ENCODE results near the gene SHISA6. TPM values are rescaled to one million over a fixed set of nuclear protein-coding genes. Genes with fewer than 3 reads are reported as not detected.

Gene SHISA6
- total RNA-seq, 2 experiments from 2014 or later = not detected

DNA sequence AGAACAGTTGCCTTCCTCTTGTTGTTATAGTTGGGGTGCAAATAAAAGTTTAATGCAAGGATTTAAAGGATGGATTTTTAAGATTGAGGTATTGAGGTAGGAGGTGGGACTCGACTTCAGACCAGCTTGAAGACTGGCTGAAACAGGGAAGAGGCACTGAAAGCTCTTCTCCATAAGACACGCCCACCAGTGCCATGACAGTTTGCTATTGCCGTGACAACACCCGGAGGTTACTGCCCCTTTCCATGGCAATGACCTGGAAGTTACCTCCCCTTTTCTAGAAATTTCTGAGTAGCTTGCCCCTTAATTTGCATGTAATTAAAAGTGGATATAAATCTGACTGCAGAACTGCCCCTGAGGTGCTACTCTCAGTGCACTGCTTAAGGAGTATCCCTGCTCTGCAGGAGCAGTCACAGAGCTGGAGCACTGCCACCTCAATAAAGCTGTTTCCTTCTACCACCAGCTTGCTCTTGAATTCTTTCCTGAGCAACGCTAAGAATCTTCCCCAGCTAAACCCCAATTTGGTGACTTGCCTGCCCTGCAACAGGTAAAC lies 122.6 kb downstream of the SHISA6 start:
- no peak overlapping the region for H3K4me3 Mint-ChIP-seq
- POLR2A ChIA-PET = no interaction called here
- H3K4me1 Mint-ChIP-seq = no peaks in the 10 kb centered on the region
- H3K9me3 Mint-ChIP-seq = peaks cover 1% of the 10 kb centered on the region
- H3K27ac Mint-ChIP-seq = no peak overlapping the region
- ATAC-seq (ENCODE audit: low read depth) (no peak), DNase-seq (no peak)
- no peaks in the 10 kb centered on the region for H3K27me3 Mint-ChIP-seq
- no peaks in the 10 kb centered on the region for H3K36me3 Mint-ChIP-seq

DNA sequence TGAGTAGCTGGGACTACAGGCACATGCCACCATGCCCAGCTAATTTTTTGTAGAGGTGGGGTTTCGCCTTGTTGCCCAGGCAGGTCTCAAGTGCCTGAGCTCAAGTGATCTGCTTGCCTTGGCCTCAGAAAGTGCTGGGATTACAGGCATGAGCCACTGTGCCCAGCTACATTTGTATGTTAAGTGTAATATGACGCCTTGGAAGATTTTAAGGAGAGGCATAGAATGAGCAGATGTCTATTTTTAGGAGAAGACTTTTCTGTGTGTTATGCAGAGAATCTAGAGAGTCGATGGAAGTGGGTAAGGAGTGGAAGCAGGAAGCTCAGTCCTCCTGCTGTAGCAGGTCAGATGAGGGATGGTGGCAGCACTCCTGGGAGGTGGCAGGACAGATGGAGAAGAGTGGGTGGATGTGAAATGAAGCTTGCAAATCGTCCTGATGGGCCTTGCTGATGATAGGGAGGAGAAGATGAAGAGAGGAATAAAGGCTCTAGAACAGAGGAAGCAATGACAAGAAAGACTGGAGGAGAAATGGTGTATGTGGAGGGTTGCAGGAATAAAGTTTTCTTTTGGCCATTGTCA lies 125.3 kb downstream of the SHISA6 start:
- POLR2A ChIA-PET = no interaction called here
- ATAC-seq (ENCODE audit: low read depth) (no peak), DNase-seq (no peak)
- peaks cover 2% of the 10 kb centered on the region for H3K9me3 Mint-ChIP-seq
- no peaks in the 10 kb centered on the region for H3K4me1 Mint-ChIP-seq
- H3K4me3 Mint-ChIP-seq = no peak overlapping the region
- no peak overlapping the region for H3K27ac Mint-ChIP-seq
- H3K27me3 Mint-ChIP-seq = no peaks in the 10 kb centered on the region
- no peaks in the 10 kb centered on the region for H3K36me3 Mint-ChIP-seq

DNA sequence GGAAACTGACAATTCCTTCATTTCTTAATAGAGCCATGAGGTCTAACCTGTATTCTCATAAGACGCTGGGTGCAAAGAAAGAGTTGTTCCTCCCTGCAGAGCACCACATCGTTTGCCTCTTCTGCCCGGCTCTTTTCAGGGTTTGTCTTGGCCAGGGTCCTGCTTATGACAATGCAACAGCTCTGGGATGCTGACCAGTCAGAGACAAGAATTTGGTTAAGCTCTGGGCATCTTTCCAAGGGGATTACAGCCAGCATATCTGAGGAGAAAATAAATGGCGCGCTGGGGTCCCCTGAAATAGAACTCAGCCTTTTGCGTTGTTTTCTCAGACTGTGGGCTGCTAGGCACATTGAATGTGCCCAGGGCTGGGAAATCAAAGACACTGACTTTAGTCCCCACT lies 128.6 kb downstream of the SHISA6 start:
- ATAC-seq (ENCODE audit: low read depth) (no peak), DNase-seq (no peak)
- H3K9me3 Mint-ChIP-seq = peaks cover 2% of the 10 kb centered on the region
- H3K27ac Mint-ChIP-seq = no peak overlapping the region
- H3K36me3 Mint-ChIP-seq = no peaks in the 10 kb centered on the region
- H3K27me3 Mint-ChIP-seq = no peaks in the 10 kb centered on the region
- POLR2A ChIA-PET = no interaction called here
- H3K4me3 Mint-ChIP-seq = no peak overlapping the region
- H3K4me1 Mint-ChIP-seq = no peaks in the 10 kb centered on the region

DNA sequence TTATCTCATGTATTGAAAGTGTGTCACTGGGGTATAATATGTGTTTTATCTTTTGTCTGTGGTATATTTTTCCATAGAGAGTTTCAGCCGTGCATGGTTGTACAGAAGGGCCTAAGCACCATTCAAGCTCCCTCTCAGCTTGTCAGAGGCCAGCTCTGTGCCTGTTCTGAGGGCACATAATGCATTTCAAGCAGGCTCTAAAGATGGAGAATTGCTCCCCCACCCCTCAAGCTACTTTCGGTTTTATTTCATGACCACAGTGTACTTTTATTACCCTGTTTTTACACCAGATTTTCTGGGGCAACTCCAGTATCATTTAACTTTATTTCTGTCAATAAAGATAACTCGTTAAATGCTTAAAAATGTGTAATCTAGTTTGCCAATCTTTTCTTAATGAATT lies 131.7 kb downstream of the SHISA6 start:
- Mint-ChIP-seq H3K4me3 (no peak overlapping the region), H3K36me3 (no peaks in the 10 kb centered on the region), H3K27ac (no peak overlapping the region), H3K27me3 (no peaks in the 10 kb centered on the region), H3K4me1 (no peaks in the 10 kb centered on the region), H3K9me3 (peaks cover 2% of the 10 kb centered on the region)
- ATAC-seq (ENCODE audit: low read depth) (no peak), DNase-seq (no peak)
- POLR2A ChIA-PET = no interaction called here

DNA sequence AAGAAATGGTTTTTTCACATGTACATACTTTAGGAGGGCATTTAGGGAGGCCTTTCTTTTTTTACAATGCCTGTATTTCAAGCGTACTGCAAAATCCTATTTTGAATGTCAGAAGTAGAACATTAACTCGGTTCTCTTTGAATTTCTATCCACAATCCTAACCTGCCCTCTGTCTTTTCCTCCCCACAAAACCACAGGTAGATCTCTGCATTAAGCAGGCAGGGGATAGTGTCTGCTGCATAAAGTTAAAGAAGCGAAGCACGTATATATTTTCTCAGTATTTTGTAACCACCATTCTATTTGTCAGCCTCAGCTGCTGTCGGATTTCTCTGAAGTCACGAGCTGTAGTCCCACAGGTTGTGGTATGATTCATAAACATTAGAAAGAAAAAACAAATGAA lies 137.5 kb downstream of the SHISA6 start:
- Mint-ChIP-seq H3K4me1 (no peaks in the 10 kb centered on the region), H3K36me3 (no peaks in the 10 kb centered on the region), H3K27ac (no peak overlapping the region), H3K9me3 (peaks cover 1% of the 10 kb centered on the region), H3K27me3 (no peaks in the 10 kb centered on the region), H3K4me3 (no peak overlapping the region)
- DNase-seq (no peak), ATAC-seq (ENCODE audit: low read depth) (no peak)
- POLR2A ChIA-PET = no interaction called here

DNA sequence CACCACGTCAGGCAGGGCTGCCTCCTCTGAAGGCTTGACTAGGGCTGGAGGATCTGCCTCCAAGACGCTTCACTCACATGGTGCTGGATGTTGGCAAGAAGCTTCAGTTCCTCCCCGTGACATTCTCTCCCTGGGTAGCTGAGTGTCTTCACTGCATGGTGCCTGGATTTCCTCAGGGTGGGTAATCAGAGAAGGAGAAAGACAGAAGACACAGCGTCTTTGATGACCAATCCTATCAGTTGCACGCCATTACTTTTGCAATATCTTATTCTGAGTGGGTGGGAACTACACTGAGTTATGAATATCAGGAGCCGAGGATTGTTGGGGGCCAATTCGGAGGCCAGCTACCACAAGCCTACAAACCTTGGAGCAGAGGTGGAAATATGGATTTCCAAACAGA lies 139.7 kb downstream of the SHISA6 start:
- Mint-ChIP-seq H3K9me3 (peaks cover 7% of the 10 kb centered on the region), H3K27ac (no peak overlapping the region), H3K27me3 (no peaks in the 10 kb centered on the region), H3K4me1 (no peaks in the 10 kb centered on the region), H3K36me3 (no peaks in the 10 kb centered on the region), H3K4me3 (no peak overlapping the region)
- DNase-seq = no peak
- POLR2A ChIA-PET = no interaction called here
- no peak for ATAC-seq (ENCODE audit: low read depth)

DNA sequence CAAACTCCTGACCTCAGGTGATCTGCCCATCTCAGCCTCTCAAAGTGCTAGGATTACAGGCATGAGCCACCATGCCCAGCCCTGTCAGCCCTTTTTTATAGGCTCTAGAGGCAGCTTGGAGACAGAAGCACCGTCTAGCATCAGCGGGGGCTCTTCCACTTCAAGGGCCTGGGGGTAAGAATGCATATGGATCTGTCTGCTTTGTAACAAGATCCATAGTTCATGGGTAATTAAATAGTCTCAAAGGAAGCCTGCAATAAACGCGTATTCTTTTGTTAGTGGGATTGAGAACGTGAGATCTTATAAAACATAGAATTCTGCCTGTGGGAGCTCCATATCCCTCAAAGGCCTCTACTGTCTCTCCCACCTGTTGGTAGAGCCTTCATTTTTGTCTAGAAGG lies 142.1 kb downstream of the SHISA6 start:
- POLR2A ChIA-PET = no interaction called here
- ATAC-seq (ENCODE audit: low read depth) = no peak

DNA sequence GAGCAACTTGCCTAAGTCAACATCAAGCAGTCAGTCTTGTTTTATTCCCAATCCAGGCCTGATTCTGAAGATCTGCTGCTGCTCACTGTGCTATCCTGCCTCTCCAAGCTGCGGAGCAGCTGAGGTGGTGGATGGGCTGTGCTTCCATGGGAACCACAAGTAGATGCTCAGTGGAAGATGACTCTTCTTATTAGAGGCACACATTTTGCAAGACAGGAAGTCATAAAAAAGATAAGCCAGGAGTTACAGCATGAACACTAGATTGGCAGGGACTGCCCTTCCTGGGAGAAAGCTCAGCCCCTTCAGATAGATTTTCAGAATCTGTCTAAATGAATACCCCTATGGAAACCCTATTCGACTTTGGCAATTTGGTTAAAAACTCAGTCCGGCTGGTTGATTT lies 143.1 kb downstream of the SHISA6 start:
- no peaks in the 10 kb centered on the region for H3K27me3 Mint-ChIP-seq
- no peak overlapping the region for H3K4me3 Mint-ChIP-seq
- no peaks in the 10 kb centered on the region for H3K36me3 Mint-ChIP-seq
- no peak for ATAC-seq (ENCODE audit: low read depth)
- DNase-seq = no peak
- peaks cover 8% of the 10 kb centered on the region for H3K9me3 Mint-ChIP-seq
- POLR2A ChIA-PET = no interaction called here
- H3K27ac Mint-ChIP-seq = no peak overlapping the region
- no peaks in the 10 kb centered on the region for H3K4me1 Mint-ChIP-seq

More for the DNA sequence above, 142.1 kb downstream of the SHISA6 start:
- no peak for DNase-seq
- Mint-ChIP-seq H3K36me3 (no peaks in the 10 kb centered on the region), H3K4me3 (no peak overlapping the region), H3K9me3 (peaks cover 8% of the 10 kb centered on the region), H3K4me1 (no peaks in the 10 kb centered on the region), H3K27me3 (no peaks in the 10 kb centered on the region), H3K27ac (no peak overlapping the region)

DNA sequence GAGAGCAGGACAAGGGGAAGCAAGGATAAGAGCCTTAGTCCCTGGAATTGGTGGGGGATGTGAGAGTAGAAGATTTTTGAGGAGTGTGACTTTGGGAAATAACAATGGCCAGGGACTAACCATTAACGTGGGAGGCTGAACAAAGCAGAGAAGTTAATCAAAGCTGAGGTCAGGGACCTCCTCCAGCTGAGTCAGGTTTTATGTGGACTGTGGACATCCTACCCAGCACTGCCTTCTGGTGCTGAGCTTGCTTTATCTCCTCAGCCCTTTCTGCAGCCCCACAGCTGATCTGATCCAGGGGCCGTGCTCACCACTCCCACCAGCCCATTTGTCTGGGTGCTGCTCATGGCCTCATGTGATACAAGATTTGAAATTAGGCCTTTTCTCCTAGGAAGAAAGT lies 146.6 kb downstream of the SHISA6 start:
- Mint-ChIP-seq H3K4me3 (no peak overlapping the region), H3K27ac (no peak overlapping the region), H3K27me3 (no peaks in the 10 kb centered on the region), H3K9me3 (peaks cover 12% of the 10 kb centered on the region), H3K4me1 (no peaks in the 10 kb centered on the region), H3K36me3 (no peaks in the 10 kb centered on the region)
- ATAC-seq (ENCODE audit: low read depth) = no peak
- DNase-seq = no peak
- POLR2A ChIA-PET = no interaction called here

DNA sequence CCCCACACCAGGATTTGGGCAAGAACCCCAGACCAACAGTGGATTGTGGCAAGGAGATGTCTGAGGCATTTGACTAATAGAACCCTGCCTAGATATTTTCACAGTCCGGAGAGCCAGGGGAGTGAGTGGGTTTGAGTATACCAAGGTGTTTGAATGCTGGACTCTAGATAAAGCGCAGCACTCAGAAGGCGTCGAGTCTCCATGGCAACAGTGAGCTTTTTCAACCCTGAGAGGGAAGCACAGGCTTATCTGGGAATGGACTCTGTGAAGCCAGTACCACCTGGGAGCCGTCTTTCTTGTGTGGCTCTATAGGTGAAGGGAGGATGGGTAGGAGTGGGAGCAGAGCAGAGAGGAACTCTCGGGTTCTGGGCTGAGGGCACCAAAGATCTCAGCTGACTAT lies 147.0 kb downstream of the SHISA6 start:
- no peaks in the 10 kb centered on the region for H3K27me3 Mint-ChIP-seq
- H3K27ac Mint-ChIP-seq = no peak overlapping the region
- no peak overlapping the region for H3K4me3 Mint-ChIP-seq
- H3K9me3 Mint-ChIP-seq = peaks cover 12% of the 10 kb centered on the region
- H3K4me1 Mint-ChIP-seq = no peaks in the 10 kb centered on the region
- DNase-seq (no peak), ATAC-seq (ENCODE audit: low read depth) (no peak)
- H3K36me3 Mint-ChIP-seq = no peaks in the 10 kb centered on the region
- POLR2A ChIA-PET = no interaction called here

DNA sequence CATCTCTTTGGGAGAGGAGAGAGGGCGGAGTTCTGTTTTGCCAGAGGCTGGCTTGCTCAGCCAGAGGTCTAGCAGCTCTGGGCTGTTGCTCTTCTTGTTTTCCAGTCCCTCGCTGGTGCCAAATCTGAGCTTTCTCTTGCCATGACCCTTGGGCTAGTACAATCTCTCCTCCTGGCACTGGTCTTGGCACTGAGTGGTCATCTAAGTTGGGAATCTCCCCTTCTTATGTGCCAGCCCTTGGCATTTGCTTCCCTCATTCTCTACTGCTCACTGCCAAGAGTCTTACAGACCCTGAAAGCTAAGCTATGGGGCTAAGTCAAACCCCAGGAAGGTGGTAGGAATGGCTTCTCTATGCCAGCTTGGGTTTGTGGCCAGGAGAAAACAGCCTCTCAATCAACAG lies 148.6 kb downstream of the SHISA6 start:
- H3K4me1 Mint-ChIP-seq = no peaks in the 10 kb centered on the region
- peaks cover 12% of the 10 kb centered on the region for H3K9me3 Mint-ChIP-seq
- no peaks in the 10 kb centered on the region for H3K27me3 Mint-ChIP-seq
- H3K4me3 Mint-ChIP-seq = no peak overlapping the region
- ATAC-seq (ENCODE audit: low read depth) (no peak), DNase-seq (no peak)
- POLR2A ChIA-PET = no interaction called here
- no peaks in the 10 kb centered on the region for H3K36me3 Mint-ChIP-seq
- H3K27ac Mint-ChIP-seq = no peak overlapping the region

DNA sequence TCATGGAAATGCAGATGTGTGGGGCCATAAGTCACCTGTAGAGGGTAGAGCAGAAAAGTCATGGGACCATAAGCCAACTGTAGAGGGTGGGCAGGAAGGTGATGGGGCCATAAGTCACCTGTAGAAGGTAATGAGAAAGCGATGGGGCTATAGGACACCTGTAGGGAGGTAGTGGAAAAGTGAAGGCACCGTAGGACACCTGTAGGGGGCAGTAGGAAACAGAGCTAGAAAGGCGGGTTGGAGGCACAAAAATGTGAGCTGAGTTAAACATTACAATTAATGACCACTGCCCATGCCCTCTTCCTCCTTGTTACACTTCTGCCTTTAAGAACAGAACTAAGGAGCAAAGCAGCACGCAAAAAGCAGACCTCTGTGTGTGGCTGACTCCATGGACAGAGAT lies 150.1 kb downstream of the SHISA6 start:
- no peaks in the 10 kb centered on the region for H3K27me3 Mint-ChIP-seq
- H3K9me3 Mint-ChIP-seq = peaks cover 5% of the 10 kb centered on the region
- H3K36me3 Mint-ChIP-seq = no peaks in the 10 kb centered on the region
- ATAC-seq (ENCODE audit: low read depth) = no peak
- no peaks in the 10 kb centered on the region for H3K4me1 Mint-ChIP-seq
- no peak overlapping the region for H3K27ac Mint-ChIP-seq
- H3K4me3 Mint-ChIP-seq = no peak overlapping the region
- POLR2A ChIA-PET = no interaction called here
- DNase-seq = no peak

DNA sequence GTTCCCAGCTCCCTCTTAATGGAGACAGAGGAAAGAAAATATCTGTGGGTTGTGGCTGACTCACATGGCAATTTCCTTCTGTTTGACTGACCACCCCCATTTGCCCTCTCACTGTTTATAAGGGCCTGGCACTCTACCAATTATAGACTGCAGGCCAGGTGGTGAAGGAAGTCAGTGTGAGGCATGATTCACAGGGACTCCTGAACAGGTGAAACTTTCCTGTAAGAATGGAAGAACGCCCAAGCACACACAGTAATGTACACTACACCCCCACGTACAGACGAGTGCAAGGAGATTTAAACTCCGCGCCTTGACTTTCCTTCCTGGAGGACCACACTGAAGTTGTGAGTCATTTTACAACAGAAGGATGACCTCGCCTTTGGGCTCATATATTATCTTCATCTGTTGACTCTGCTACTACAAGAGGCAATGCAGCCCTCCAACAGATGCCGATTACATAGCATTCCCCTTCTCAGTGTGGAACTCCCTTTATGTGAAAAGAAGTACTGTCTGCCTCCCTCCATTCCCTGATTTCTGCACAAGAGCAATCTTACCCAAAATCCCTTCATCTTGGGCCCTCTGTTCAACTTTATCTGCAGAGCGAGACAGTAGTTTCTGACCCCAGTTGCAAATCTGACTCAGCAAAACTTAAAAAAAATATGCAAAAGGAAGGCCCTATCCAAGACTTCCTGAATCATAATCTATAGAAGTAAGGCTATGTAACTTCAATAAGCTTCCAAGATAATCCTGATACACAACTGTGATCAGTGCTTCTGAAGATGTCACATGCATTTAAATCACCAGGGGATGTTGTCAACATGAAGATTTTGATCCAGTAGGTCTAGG lies 163.6 kb downstream of the SHISA6 start:
- ATAC-seq (ENCODE audit: low read depth) = no peak
- no peaks in the 10 kb centered on the region for H3K4me1 Mint-ChIP-seq
- H3K4me3 Mint-ChIP-seq = no peak overlapping the region
- H3K27me3 Mint-ChIP-seq = no peaks in the 10 kb centered on the region
- H3K9me3 Mint-ChIP-seq = peaks cover 4% of the 10 kb centered on the region
- no peak for DNase-seq
- POLR2A ChIA-PET = no interaction called here
- no peak overlapping the region for H3K27ac Mint-ChIP-seq
- H3K36me3 Mint-ChIP-seq = no peaks in the 10 kb centered on the region

DNA sequence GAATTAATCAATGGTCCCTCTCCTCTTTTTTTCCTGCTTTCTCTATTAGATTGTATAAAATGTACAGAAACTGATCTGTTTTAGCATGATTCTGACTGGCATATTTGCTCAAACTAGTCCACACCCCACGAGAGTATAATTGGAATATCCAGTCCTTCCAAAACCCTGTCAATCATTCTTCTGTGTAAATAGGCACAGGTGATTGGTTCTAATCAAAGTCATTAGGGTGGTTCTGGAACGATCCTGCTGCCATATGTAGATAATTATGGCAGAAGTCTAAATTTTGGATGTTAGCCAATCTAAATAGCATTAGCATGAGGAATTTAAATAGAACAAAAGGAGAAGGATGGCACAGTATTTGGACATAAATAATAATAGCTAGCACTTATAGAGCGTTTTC lies 165.7 kb downstream of the SHISA6 start:
- Mint-ChIP-seq H3K9me3 (peaks cover 6% of the 10 kb centered on the region), H3K36me3 (no peaks in the 10 kb centered on the region), H3K27me3 (no peaks in the 10 kb centered on the region), H3K27ac (no peak overlapping the region), H3K4me1 (no peaks in the 10 kb centered on the region), H3K4me3 (no peak overlapping the region)
- DNase-seq = no peak
- POLR2A ChIA-PET = no interaction called here
- no peak for ATAC-seq (ENCODE audit: low read depth)

All from activated naive CD8-positive, alpha-beta T cell treated with anti-CD3 and anti-CD28 coated beads, Interleukin-2, amount 10 ng/mL, durations not matched to agents 7 days and 5 days (primary cell).